Body of pancreas (tissue), 4 donors: ENCODE measurements around the gene DOK6.

Source experiments
- CTCF ChIP-seq, 7 experiments: fragments of 450-650 bp in 4 of 7; fragments of 200-600 bp in 3 of 7; sonication (generic) in 3 of 7; IDR thresholded peaks; one replicate each; pipeline ENCODE4 v1.5.1; 2016 to 2019; ENCODE audit warnings: antibody characterized with exemption in 7 of 7
- POLR2A ChIP-seq, 3 donors: fragments of 450-650 bp; IDR thresholded peaks; one replicate each; pipeline ENCODE4 v1.6.1; 2016; ENCODE audit warnings: antibody characterized with exemption in 3 of 3, mild to moderate bottlenecking in 2 of 3

- no peak for TF ChIP-seq POLR2A (IDR thresholded peaks at IDR 0.05)
- TF ChIP-seq CTCF (IDR thresholded peaks at IDR 0.05), result no peak
Observed at GRCh38 chr18:69529151-69529550, 128.5 kb downstream of the DOK6 start.
